Measurements from ENCODE around the gene DNAJC3. TPM values are rescaled to one million over a fixed set of nuclear protein-coding genes. Genes with fewer than 3 reads are reported as not detected.

Gene DNAJC3, protein sequence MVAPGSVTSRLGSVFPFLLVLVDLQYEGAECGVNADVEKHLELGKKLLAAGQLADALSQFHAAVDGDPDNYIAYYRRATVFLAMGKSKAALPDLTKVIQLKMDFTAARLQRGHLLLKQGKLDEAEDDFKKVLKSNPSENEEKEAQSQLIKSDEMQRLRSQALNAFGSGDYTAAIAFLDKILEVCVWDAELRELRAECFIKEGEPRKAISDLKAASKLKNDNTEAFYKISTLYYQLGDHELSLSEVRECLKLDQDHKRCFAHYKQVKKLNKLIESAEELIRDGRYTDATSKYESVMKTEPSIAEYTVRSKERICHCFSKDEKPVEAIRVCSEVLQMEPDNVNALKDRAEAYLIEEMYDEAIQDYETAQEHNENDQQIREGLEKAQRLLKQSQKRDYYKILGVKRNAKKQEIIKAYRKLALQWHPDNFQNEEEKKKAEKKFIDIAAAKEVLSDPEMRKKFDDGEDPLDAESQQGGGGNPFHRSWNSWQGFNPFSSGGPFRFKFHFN
- polyA plus RNA-seq (2013, experiment 1 of 4), result 17.1 TPM
- 18.1 TPM for polyA plus RNA-seq (2013, experiment 2 of 4)
- 12.6 TPM for polyA plus RNA-seq (2013, experiment 3 of 4)
- polyA plus RNA-seq (2013, experiment 4 of 4), result 13.1 TPM

DNA sequence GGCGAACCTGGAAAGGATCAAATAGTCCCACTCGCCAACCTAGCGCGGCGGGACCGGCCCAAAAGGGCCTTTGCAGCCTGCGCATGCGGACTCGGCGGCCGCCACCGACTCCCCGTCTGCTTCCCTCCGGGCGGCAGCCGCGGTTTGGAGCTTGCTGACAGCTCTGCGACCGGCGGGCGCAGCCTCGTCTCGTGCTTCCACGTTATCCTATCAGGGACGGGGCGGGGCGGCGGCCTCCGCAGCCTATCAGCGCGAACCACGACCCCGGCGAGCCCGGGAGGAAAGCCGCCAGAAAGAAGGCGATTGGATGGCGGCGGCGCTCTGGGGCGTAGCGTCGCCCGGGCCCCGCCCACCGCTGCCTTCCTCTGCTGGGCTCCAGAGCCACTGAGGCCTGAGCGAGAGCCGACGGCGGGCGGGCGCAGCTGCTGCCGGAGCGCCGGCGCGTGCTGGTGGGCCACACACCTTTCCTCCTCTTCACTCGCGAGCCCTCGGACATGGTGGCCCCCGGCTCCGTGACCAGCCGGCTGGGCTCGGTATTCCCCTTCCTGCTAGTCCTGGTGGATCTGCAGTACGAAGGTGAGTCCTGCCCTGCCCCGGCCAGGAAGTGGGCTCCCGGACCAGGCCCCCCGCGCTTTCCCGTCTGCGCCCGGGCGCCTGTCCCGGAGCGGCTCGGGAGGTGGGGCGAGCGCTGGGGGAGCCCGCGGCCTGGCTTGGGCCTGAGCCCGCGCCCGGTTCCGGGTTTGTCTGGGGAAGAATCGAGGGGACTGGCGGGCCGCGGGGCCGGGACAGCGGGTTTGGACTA lies at the start of gene DNAJC3:
TSS of gene DNAJC3 (plus strand) at position 378 of the 802 bp plus-strand sequence. CDS start at position 495, 117 bp downstream.
- H3K4me3 ChIP-seq (ENCODE audit: insufficient read depth, low read depth, low read length), result peak within 1 kb of the TSS; percentile 83
- 0% methylated on average over 90 of the region's 90 CpGs for WGBS, 2 experiments
- H3K27me3 ChIP-seq (ENCODE audit: control insufficient read depth, insufficient read depth, low read length, poor library complexity, severe bottlenecking), result peaks cover 7% of the 10 kb centered on the region
- H3K4me1 ChIP-seq (ENCODE audit: control insufficient read depth, insufficient read depth, low read length), result no peaks in the 10 kb centered on the region
- no peaks in the 10 kb centered on the region for H3K36me3 ChIP-seq (ENCODE audit: control insufficient read depth, insufficient read depth, low read length)
- no peaks in the 10 kb centered on the region for H3K9me3 ChIP-seq (ENCODE audit: control insufficient read depth, low read length)
- H3K27ac ChIP-seq (ENCODE audit: insufficient read depth, low read depth, low read length, poor library complexity, severe bottlenecking), result peak within 1 kb of the TSS; percentile 76

DNA sequence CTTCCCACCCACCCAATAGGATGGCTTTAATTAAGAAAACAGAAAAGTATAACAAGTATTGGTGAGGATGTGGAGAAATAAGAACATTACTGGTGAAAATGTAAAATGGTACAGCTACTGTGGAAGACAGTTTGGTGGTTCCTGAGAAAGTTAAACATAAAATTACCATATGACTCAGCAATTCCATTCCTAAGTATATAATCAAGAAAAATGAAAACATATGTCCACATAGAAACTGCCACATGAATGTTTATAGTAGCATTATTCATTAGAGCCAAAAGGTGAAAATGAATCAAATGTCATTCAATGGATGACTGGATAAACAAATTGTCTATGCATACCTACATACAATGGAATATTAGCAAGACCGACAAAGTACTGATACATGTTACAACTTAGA lies 49.3 kb upstream of the DNAJC3 start:
- Histone ChIP-seq H3K9me3 (ENCODE audit: control insufficient read depth, low read length) (no peaks in the 10 kb centered on the region), H3K4me3 (ENCODE audit: insufficient read depth, low read depth, low read length) (no peak overlapping the region), H3K27me3 (ENCODE audit: control insufficient read depth, insufficient read depth, low read length, poor library complexity, severe bottlenecking) (no peaks in the 10 kb centered on the region), H3K27ac (ENCODE audit: insufficient read depth, low read depth, low read length, poor library complexity, severe bottlenecking) (no peak overlapping the region), H3K36me3 (ENCODE audit: control insufficient read depth, insufficient read depth, low read length) (peaks cover 72% of the 10 kb centered on the region), H3K4me1 (ENCODE audit: control insufficient read depth, insufficient read depth, low read length) (no peaks in the 10 kb centered on the region)
- WGBS, 2 experiments, result 98 to 100% methylated on average over 1 of the region's 1 CpG

DNA sequence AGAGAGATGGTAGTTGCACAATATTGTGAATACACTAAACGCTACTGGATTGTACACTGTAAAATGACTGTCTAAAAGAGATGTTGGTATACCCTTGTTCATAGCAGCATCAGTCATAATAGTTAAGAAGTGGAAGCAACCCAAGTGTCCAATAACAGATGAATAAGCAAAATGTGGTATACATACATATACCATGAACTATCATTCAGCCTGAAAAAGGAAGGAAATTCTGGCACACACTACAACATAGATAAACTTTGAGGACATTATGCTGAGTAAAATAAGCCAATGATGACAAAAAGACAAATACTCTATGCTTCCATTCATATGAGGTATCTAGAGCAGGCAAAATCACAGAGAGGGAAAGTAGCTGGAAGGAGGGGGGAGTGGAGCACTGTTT lies 48.5 kb upstream of the DNAJC3 start:
- no peaks in the 10 kb centered on the region for H3K9me3 ChIP-seq (ENCODE audit: control insufficient read depth, low read length)
- H3K4me3 ChIP-seq (ENCODE audit: insufficient read depth, low read depth, low read length), result no peak overlapping the region
- H3K27me3 ChIP-seq (ENCODE audit: control insufficient read depth, insufficient read depth, low read length, poor library complexity, severe bottlenecking), result no peaks in the 10 kb centered on the region
- WGBS, 2 experiments, result 100% methylated on average over 1 of the region's 1 CpG
- no peaks in the 10 kb centered on the region for H3K4me1 ChIP-seq (ENCODE audit: control insufficient read depth, insufficient read depth, low read length)
- H3K27ac ChIP-seq (ENCODE audit: insufficient read depth, low read depth, low read length, poor library complexity, severe bottlenecking), result no peak overlapping the region
- H3K36me3 ChIP-seq (ENCODE audit: control insufficient read depth, insufficient read depth, low read length), result peaks cover 64% of the 10 kb centered on the region

DNA sequence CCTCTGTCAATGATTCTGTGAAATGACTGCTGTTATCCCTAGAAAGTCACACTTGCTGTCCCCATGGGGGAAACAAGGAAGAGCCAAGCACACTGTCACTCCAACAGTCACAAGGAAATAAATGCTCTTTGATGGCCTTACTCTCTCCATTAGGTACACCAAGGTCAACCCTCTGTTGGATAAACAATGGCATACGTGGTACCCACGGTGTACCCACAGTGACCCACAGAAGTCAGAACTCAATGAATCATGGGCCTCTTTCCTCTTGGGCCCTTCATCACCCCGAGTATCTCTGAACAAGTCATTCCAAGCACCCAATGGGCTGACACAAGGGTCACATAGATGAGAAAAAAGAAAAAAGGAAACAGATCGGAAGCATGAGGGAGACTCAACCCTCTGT lies 47.9 kb upstream of the DNAJC3 start:
- H3K9me3 ChIP-seq (ENCODE audit: control insufficient read depth, low read length), result no peaks in the 10 kb centered on the region
- WGBS, 2 experiments, result 96% methylated on average over 4 of the region's 4 CpGs
- H3K4me3 ChIP-seq (ENCODE audit: insufficient read depth, low read depth, low read length), result no peak overlapping the region
- no peak overlapping the region for H3K27ac ChIP-seq (ENCODE audit: insufficient read depth, low read depth, low read length, poor library complexity, severe bottlenecking)
- H3K4me1 ChIP-seq (ENCODE audit: control insufficient read depth, insufficient read depth, low read length), result no peaks in the 10 kb centered on the region
- H3K27me3 ChIP-seq (ENCODE audit: control insufficient read depth, insufficient read depth, low read length, poor library complexity, severe bottlenecking), result no peaks in the 10 kb centered on the region
- H3K36me3 ChIP-seq (ENCODE audit: control insufficient read depth, insufficient read depth, low read length), result peaks cover 63% of the 10 kb centered on the region

DNA sequence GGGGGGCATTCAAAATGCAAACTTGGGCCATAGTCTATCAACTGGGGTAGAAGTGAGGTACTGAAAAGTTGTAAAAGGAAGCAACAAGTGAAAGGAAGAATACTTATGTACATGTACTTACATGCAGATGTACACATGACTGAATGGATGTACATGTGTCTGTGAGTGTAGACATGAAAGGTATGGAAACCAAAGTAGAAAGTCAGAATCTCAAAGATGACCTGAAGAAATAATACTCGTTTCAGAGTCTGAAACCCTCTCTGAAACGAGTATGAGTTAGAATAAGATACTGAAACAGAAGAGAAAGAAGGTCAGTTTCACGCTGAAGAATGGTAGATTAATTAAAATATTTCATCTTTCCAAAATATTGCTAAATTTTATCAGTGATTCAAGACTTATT lies 46.3 kb upstream of the DNAJC3 start:
- 92 to 97% methylated on average over 2 of the region's 3 CpGs for WGBS, 2 experiments
- H3K4me3 ChIP-seq (ENCODE audit: insufficient read depth, low read depth, low read length), result no peak overlapping the region
- no peaks in the 10 kb centered on the region for H3K27me3 ChIP-seq (ENCODE audit: control insufficient read depth, insufficient read depth, low read length, poor library complexity, severe bottlenecking)
- no peak overlapping the region for H3K27ac ChIP-seq (ENCODE audit: insufficient read depth, low read depth, low read length, poor library complexity, severe bottlenecking)
- H3K4me1 ChIP-seq (ENCODE audit: control insufficient read depth, insufficient read depth, low read length), result no peaks in the 10 kb centered on the region
- peaks cover 58% of the 10 kb centered on the region for H3K36me3 ChIP-seq (ENCODE audit: control insufficient read depth, insufficient read depth, low read length)
- no peaks in the 10 kb centered on the region for H3K9me3 ChIP-seq (ENCODE audit: control insufficient read depth, low read length)

DNA sequence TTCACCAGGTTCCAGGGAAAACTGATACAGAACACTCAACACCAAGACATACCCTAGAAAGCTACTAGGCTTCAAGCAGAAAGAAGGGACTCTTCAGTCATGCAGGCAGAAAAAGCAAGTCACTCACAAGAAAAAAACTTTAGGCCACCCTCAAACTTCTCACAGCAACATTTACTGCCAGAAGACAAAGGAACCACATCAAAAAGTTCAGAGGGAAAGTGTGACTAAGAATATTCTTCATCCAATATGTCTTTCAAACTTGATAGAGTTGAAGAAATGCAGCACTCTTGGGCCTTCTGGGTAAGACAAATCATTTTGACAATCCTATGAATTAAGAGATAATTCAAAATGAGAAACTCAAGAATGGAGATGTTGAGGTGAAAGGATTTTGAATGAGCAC lies 40.1 kb upstream of the DNAJC3 start:
- H3K4me3 ChIP-seq (ENCODE audit: insufficient read depth, low read depth, low read length), result no peak overlapping the region
- no peaks in the 10 kb centered on the region for H3K27me3 ChIP-seq (ENCODE audit: control insufficient read depth, insufficient read depth, low read length, poor library complexity, severe bottlenecking)
- H3K9me3 ChIP-seq (ENCODE audit: control insufficient read depth, low read length), result no peaks in the 10 kb centered on the region
- no peaks in the 10 kb centered on the region for H3K4me1 ChIP-seq (ENCODE audit: control insufficient read depth, insufficient read depth, low read length)
- no peak overlapping the region for H3K27ac ChIP-seq (ENCODE audit: insufficient read depth, low read depth, low read length, poor library complexity, severe bottlenecking)
- peaks cover 16% of the 10 kb centered on the region for H3K36me3 ChIP-seq (ENCODE audit: control insufficient read depth, insufficient read depth, low read length)

DNA sequence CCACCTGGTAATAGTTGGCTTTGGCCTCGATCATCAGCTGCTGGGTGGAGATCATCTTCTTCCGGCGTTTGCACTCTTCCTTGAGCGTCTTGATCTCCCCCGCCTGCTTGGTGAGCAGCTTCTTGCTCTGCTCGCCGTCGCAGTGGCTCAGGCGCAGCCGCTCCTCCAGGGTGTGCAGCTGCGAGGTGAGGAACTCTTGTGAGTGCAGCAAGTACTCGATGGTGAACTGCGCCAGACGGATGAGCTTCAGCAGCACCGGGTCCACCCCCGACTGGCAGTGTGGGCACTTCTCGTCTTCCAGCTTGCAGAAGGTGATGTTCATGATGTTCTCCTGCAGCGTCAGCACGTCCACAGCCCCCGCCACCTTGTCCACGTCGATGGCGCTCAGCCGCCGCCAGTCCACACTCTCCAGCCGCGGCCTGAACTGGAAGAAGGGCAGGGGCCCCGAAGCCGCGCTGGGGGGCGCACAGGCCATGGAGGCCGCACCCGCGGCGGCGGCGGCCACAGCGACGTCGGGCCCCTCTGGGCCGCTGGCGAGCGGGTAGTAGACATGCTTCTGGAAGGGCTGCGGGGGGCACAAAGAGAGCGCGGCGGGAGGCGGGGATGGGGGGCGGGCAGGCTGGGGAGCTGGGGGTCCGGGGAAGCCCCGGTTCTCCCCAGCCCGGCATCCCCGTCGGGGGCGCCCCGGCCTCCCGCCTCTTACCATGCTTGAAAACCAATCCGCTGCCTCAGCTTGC lies 35.5 kb upstream of the DNAJC3 start:
- Histone ChIP-seq H3K9me3 (ENCODE audit: control insufficient read depth, low read length) (no peaks in the 10 kb centered on the region), H3K27ac (ENCODE audit: insufficient read depth, low read depth, low read length, poor library complexity, severe bottlenecking) (no peak overlapping the region), H3K36me3 (ENCODE audit: control insufficient read depth, insufficient read depth, low read length) (peaks cover 5% of the 10 kb centered on the region), H3K4me3 (ENCODE audit: insufficient read depth, low read depth, low read length) (peak overlapping the region; percentile 35), H3K27me3 (ENCODE audit: control insufficient read depth, insufficient read depth, low read length, poor library complexity, severe bottlenecking) (no peaks in the 10 kb centered on the region), H3K4me1 (ENCODE audit: control insufficient read depth, insufficient read depth, low read length) (peaks cover 14% of the 10 kb centered on the region)
- 79 to 80% methylated on average over 58 of the region's 58 CpGs for WGBS, 2 experiments

DNA sequence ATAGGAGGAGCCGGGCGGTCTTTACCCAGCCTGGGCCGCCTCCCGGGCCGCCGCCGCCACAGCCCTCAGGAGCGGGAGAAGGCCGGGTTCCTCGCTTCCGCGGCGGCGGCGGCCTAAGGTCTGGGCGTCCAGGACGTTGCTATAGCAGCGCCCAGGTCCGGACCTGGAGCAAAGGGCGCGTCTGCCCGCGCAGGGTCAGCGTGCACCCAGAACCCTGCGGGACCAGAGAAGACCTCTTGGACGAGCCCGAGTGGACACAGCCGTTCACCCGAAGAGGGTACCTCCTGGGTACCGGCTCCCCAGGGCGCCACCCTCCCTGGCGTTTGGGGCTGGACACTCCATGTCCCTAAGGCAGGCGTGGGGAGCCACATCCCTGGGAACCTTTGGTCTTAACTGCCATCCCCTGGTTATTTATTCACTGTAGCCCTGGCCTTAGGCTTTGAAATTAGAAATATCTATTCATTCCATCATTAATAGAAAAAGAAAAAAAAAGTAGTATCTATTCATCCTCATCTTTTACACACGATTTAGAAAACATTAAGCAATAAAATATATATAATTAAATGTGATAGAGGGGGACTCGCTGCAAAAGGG lies 34.8 kb upstream of the DNAJC3 start:
- Histone ChIP-seq H3K27ac (ENCODE audit: insufficient read depth, low read depth, low read length, poor library complexity, severe bottlenecking) (no peak overlapping the region), H3K4me1 (ENCODE audit: control insufficient read depth, insufficient read depth, low read length) (peaks cover 14% of the 10 kb centered on the region), H3K36me3 (ENCODE audit: control insufficient read depth, insufficient read depth, low read length) (peaks cover 5% of the 10 kb centered on the region), H3K4me3 (ENCODE audit: insufficient read depth, low read depth, low read length) (peak overlapping the region; percentile 77), H3K9me3 (ENCODE audit: control insufficient read depth, low read length) (no peaks in the 10 kb centered on the region), H3K27me3 (ENCODE audit: control insufficient read depth, insufficient read depth, low read length, poor library complexity, severe bottlenecking) (no peaks in the 10 kb centered on the region)
- 51 to 56% methylated on average over 33 to 34 of the region's 35 CpGs for WGBS, 2 experiments

DNA sequence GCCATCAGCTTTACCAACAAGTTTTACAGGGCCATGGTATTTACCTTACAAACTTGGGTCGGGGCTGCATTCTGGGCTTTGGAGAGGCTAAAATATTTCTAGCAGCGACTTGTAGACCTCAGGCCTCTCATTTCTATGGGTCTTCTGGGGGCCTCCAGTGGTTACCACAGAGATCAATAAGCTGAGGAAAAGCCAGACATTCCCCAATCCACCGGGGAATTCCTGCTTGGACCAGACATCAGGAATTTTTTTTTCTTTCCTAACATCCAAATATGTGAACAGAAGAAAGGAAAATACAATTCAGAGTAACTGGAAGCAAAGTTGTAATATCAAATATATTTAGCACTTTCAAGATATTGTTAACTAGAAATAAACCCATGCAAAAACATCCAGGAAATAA lies 33.9 kb upstream of the DNAJC3 start:
- Histone ChIP-seq H3K27ac (ENCODE audit: insufficient read depth, low read depth, low read length, poor library complexity, severe bottlenecking) (no peak overlapping the region), H3K27me3 (ENCODE audit: control insufficient read depth, insufficient read depth, low read length, poor library complexity, severe bottlenecking) (no peaks in the 10 kb centered on the region), H3K4me3 (ENCODE audit: insufficient read depth, low read depth, low read length) (peak overlapping the region; percentile 77), H3K9me3 (ENCODE audit: control insufficient read depth, low read length) (no peaks in the 10 kb centered on the region), H3K4me1 (ENCODE audit: control insufficient read depth, insufficient read depth, low read length) (peaks cover 14% of the 10 kb centered on the region), H3K36me3 (ENCODE audit: control insufficient read depth, insufficient read depth, low read length) (peaks cover 5% of the 10 kb centered on the region)
- WGBS, 2 experiments, result 31 to 52% methylated on average over 3 of the region's 3 CpGs
